Activated CD4-positive, alpha-beta T cell treated with anti-CD3 and anti-CD28 coated beads, Interleukin-2, amount 50 U/mL, for 16 hours (primary cell): Measurements from ENCODE around the gene COA3.

ENCODE experiments used
- DNase-seq: peaks from one replicate; pipeline ENCODE4 v3.0.0-alpha.2; 2020

COA3 gene

GRCh38 chr17:42798383-42799380 is at the start of gene COA3, which contains the start of gene CNTD1:
Gene COA3, minus strand, starts transcription at chr17:42798704. Its CDS starts 23 bp downstream, at chr17:42798681.
Gene CNTD1, plus strand, starts transcription at chr17:42798861. Its CDS starts 207 bp downstream, at chr17:42799068.
- DNase-seq, result peak; percentile 89

GRCh38 chr17:42848093-42848492 is 49.6 kb upstream of the COA3 start:
- DNase-seq, result no peak

GRCh38 chr17:42846594-42847280 is 48.2 kb upstream of the COA3 start:
- DNase-seq, result no peak

- peak; percentile 64 for DNase-seq
These were observed 47.6 kb upstream of the COA3 start for GRCh38 chr17:42845918-42846593.

GRCh38 chr17:42845556-42845917 is 47.0 kb upstream of the COA3 start:
- no peak for DNase-seq

GRCh38 chr17:42844761-42845555 is 46.5 kb upstream of the COA3 start:
- DNase-seq, result no peak

GRCh38 chr17:42844271-42844670 is 45.8 kb upstream of the COA3 start, which contains the start of gene AOC2:
Gene AOC2, plus strand, starts transcription at chr17:42844580. Its CDS starts 47 bp downstream, at chr17:42844627.
- no peak for DNase-seq

- no peak for DNase-seq
These were observed 44.9 kb upstream of the COA3 start for GRCh38 chr17:42843358-42843934.

GRCh38 chr17:42841975-42842685 is 43.6 kb upstream of the COA3 start:
- DNase-seq, result no peak

GRCh38 chr17:42835732-42836131 is 37.2 kb upstream of the COA3 start:
- no peak for DNase-seq

- no peak for DNase-seq
These were observed 35.4 kb upstream of the COA3 start for GRCh38 chr17:42833767-42834422.

GRCh38 chr17:42832934-42833766 is 34.6 kb upstream of the COA3 start, which contains the start of gene PSME3:
Gene PSME3, plus strand, starts transcription at chr17:42833397. Its CDS starts 235 bp downstream, at chr17:42833632.
- DNase-seq, result peak; percentile 93

GRCh38 chr17:42832213-42832933 is 33.9 kb upstream of the COA3 start:
- no peak for DNase-seq

- DNase-seq, result no peak
These were observed 32.5 kb upstream of the COA3 start for GRCh38 chr17:42830971-42831370.

- DNase-seq, result no peak
These were observed 29.0 kb upstream of the COA3 start for GRCh38 chr17:42827472-42827871.

- DNase-seq, result no peak
These were observed 22.7 kb upstream of the COA3 start for GRCh38 chr17:42821176-42821575.

- peak; percentile 71 for DNase-seq
These were observed 21.5 kb upstream of the COA3 start for GRCh38 chr17:42819939-42820535.

GRCh38 chr17:42818379-42818778 is 19.9 kb upstream of the COA3 start:
- no peak for DNase-seq
